C4-2B (cell line): Measurements from ENCODE around the gene SLC13A4.

Source experiments
- CTCF ChIP-seq: fragments of 450-650 bp; conservative IDR thresholded peaks from 2 replicates; pipeline ENCODE4 v1.5.1; 2017; ENCODE audit warnings: mild to moderate bottlenecking
- ZFX ChIP-seq: fragments of 450-650 bp; IDR thresholded peaks from 2 replicates; pipeline ENCODE4 v1.6.1; 2017

GRCh38 chr7:135683609-135684008 is 44.4 kb downstream of the SLC13A4 start:
- TF ChIP-seq CTCF (no peak), ZFX (no peak)
